Smooth muscle cell (in vitro differentiated cells): ENCODE results near the gene CFDP1. TPM values are rescaled to one million over a fixed set of nuclear protein-coding genes. Genes with fewer than 3 reads are reported as not detected.

ENCODE experiments used
- DNase-seq: peaks from one replicate; lab custom pipeline; 2025; ENCODE audit not compliant: unreplicated experiment; lab: John Stamatoyannopoulos, UW
- H2AFZ ChIP-seq: fragments of 200-600 bp; sonication (generic); 2 replicates; pipeline ENCODE4 v1.6.0; 2016; ENCODE audit warnings: antibody characterized with exemption, low read depth, mild to moderate bottlenecking
- H3F3A ChIP-seq: fragments of 200-600 bp; sonication (generic); 2 replicates; pipeline ENCODE4 v1.6.0; 2017; ENCODE audit warnings: antibody characterized with exemption, low read depth
- H3K27ac ChIP-seq: fragments of 200-600 bp; sonication (generic); 2 replicates; pipeline ENCODE4 v1.5.1; 2016; ENCODE audit warnings: low read depth, mild to moderate bottlenecking
- H3K27me3 ChIP-seq: fragments of 200-600 bp; sonication (generic); 2 replicates; pipeline ENCODE4 v1.6.1; 2016; ENCODE audit warnings: low read depth, mild to moderate bottlenecking
- H3K36me3 ChIP-seq: fragments of 200-600 bp; sonication (generic); 2 replicates; pipeline ENCODE4 v1.5.1; 2016; ENCODE audit warnings: low read depth
- H3K4me1 ChIP-seq: fragments of 200-600 bp; sonication (generic); 2 replicates; pipeline ENCODE4 v1.5.1; 2016; ENCODE audit warnings: low read depth
- H3K4me2 ChIP-seq: fragments of 200-600 bp; sonication (generic); 2 replicates; pipeline ENCODE4 v1.6.0; 2016; ENCODE audit warnings: mild to moderate bottlenecking
- H3K4me3 ChIP-seq: fragments of 200-600 bp; sonication (generic); 2 replicates; pipeline ENCODE4 v1.5.1; 2016; ENCODE audit warnings: mild to moderate bottlenecking
- H3K79me2 ChIP-seq: fragments of 200-600 bp; sonication (generic); 2 replicates; pipeline ENCODE4 v1.6.0; 2016; ENCODE audit warnings: low read depth, mild to moderate bottlenecking
- H3K9ac ChIP-seq: fragments of 200-600 bp; sonication (generic); 2 replicates; pipeline ENCODE4 v1.6.0; 2016; ENCODE audit warnings: low read depth
- H3K9me3 ChIP-seq: fragments of 200-600 bp; sonication (generic); replicated peaks from 2 replicates; pipeline ENCODE4 v1.5.1; 2016; ENCODE audit warnings: low read depth
- H4K20me1 ChIP-seq: fragments of 200-600 bp; sonication (generic); 2 replicates; pipeline ENCODE4 v1.6.0; 2016; ENCODE audit warnings: low read depth
- CTCF ChIP-seq: fragments of 200-600 bp; sonication (generic); IDR thresholded peaks from 2 replicates; pipeline ENCODE4 v1.5.1; 2017; ENCODE audit warnings: borderline replicate concordance, mild to moderate bottlenecking, antibody characterized with exemption; ENCODE audit not compliant: insufficient read depth, poor library complexity, severe bottlenecking
- WGBS: methylation state at CpG from one replicate; pipeline ENCODE4 v1.1.7; 2016; ENCODE audit warnings: low lambda C conversion rate; 5-methylcytosine and 5-hydroxymethylcytosine counted together
- polyA plus RNA-seq: library from polyadenylated mRNA; unstranded; fragments of >200 nt; fragmentation: Nextera tagmentation; extraction: Ambion mirVana; gene quantifications from 2 replicates; pipeline ENCODE4 v1.2.1, GENCODE V29; 2016
- total RNA-seq: library from RNA; depleted of rRNA; stranded (reverse); fragments of >200 nt; gene quantifications from 2 replicates; pipeline ENCODE4 v1.2.3, GENCODE V29; 2014

CFDP1 gene
- total and polyA plus RNA-seq, 2 experiments from 2014 or later: 59.0 to 91.0 TPM

- H3K4me3 ChIP-seq: no peak overlapping the region
- TF ChIP-seq CTCF: no peak
- no peak overlapping the region for H3K9ac ChIP-seq
- H3K79me2 ChIP-seq: peaks cover 99% of the 10 kb centered on the region
- peaks cover 58% of the 10 kb centered on the region for H4K20me1 ChIP-seq
- DNase-seq: no peak
- peaks cover 3% of the 10 kb centered on the region for H3F3A ChIP-seq
- H3K4me1 ChIP-seq: peaks cover 10% of the 10 kb centered on the region
- no peaks in the 10 kb centered on the region for H3K27me3 ChIP-seq
- H3K27ac ChIP-seq: no peak overlapping the region
- WGBS: 95% methylated on average over 4 of the region's 4 CpGs
- H3K4me2 ChIP-seq: no peak overlapping the region
- no peaks in the 10 kb centered on the region for H3K36me3 ChIP-seq
- no peaks in the 10 kb centered on the region for H3K9me3 ChIP-seq
- no peak overlapping the region for H2AFZ ChIP-seq
Measured at GRCh38 chr16:75423723-75424104, 9.6 kb downstream of the CFDP1 start.

GRCh38 chr16:75421820-75422126 lies 11.5 kb downstream of the CFDP1 start:
- Histone ChIP-seq H3K4me1 (peaks cover 10% of the 10 kb centered on the region), H3K27me3 (no peaks in the 10 kb centered on the region), H3K9me3 (no peaks in the 10 kb centered on the region), H3K4me3 (no peak overlapping the region), H2AFZ (no peak overlapping the region), H3K36me3 (no peaks in the 10 kb centered on the region), H3K4me2 (peak overlapping the region; percentile 86), H3K27ac (peak overlapping the region; percentile 36), H3K79me2 (peaks cover 97% of the 10 kb centered on the region), H3K9ac (no peak overlapping the region), H3F3A (peaks cover 3% of the 10 kb centered on the region), H4K20me1 (peaks cover 57% of the 10 kb centered on the region)
- TF ChIP-seq CTCF: no peak
- DNase-seq: no peak
- 94% methylated on average over 1 of the region's 1 CpG for WGBS

GRCh38 chr16:75420987-75421819 lies 12.1 kb downstream of the CFDP1 start:
- Histone ChIP-seq H3K4me3 (peak overlapping the region; percentile 47), H3K27me3 (no peaks in the 10 kb centered on the region), H3K9me3 (no peaks in the 10 kb centered on the region), H3F3A (peaks cover 3% of the 10 kb centered on the region), H3K27ac (peak overlapping the region; percentile 36), H3K36me3 (no peaks in the 10 kb centered on the region), H2AFZ (no peak overlapping the region), H4K20me1 (peaks cover 57% of the 10 kb centered on the region), H3K4me1 (peaks cover 10% of the 10 kb centered on the region), H3K9ac (peak overlapping the region; percentile 5), H3K4me2 (peak overlapping the region; percentile 86), H3K79me2 (peaks cover 97% of the 10 kb centered on the region)
- 47% methylated on average over 8 of the region's 8 CpGs for WGBS
- peak; percentile 28 for DNase-seq
- no peak for TF ChIP-seq CTCF

GRCh38 chr16:75416904-75417565 lies 16.3 kb downstream of the CFDP1 start:
- peaks cover 59% of the 10 kb centered on the region for H4K20me1 ChIP-seq
- peaks cover 79% of the 10 kb centered on the region for H3K79me2 ChIP-seq
- peak overlapping the region; percentile 29 for H3K27ac ChIP-seq
- H3K27me3 ChIP-seq: no peaks in the 10 kb centered on the region
- peaks cover 3% of the 10 kb centered on the region for H3F3A ChIP-seq
- no peak overlapping the region for H3K9ac ChIP-seq
- DNase-seq: no peak
- WGBS: 45% methylated on average over 2 of the region's 2 CpGs
- H3K4me2 ChIP-seq: peak overlapping the region; percentile 36
- H3K4me3 ChIP-seq: no peak overlapping the region
- peaks cover 3% of the 10 kb centered on the region for H3K36me3 ChIP-seq
- TF ChIP-seq CTCF: no peak
- H2AFZ ChIP-seq: no peak overlapping the region
- H3K9me3 ChIP-seq: no peaks in the 10 kb centered on the region
- H3K4me1 ChIP-seq: peaks cover 17% of the 10 kb centered on the region
